CD4-positive, alpha-beta memory T cell (primary cell): ENCODE measurements around the gene FXYD3. TPM values are rescaled to one million over a fixed set of nuclear protein-coding genes. Genes with fewer than 3 reads are reported as not detected.

ENCODE experiments used
- CTCF ChIA-PET: fragments of 350-600 bp; sonication (Branson Sonifier 250); formaldehyde crosslinking; loops from one replicate; lab custom pipeline; 2021; ENCODE audit warnings: inconsistent platforms; ENCODE audit not compliant: partially characterized antibody; lab: Charles Lee
- POLR2A ChIA-PET: fragments of 350-600 bp; sonication (Branson Sonifier 250); formaldehyde crosslinking; loops from one replicate; lab custom pipeline; 2021; ENCODE audit not compliant: partially characterized antibody; lab: Charles Lee
- DNase-seq, 5 donors: peaks; one replicate each; pipeline versions ENCODE4 v3.0.0 to v3.0.0-alpha.2; 2020 to 2022; ENCODE audit warnings: mixed read lengths in 1 of 5
- H3K27ac ChIP-seq: one replicate; pipeline ENCODE4 v1.7.0; 2013; ENCODE audit warnings: low read depth, low read length
- H3K27me3 ChIP-seq: 2 replicates; pipeline ENCODE4 v1.7.0; 2013; ENCODE audit warnings: mild to moderate bottlenecking, low read length, moderate library complexity; ENCODE audit not compliant: insufficient read depth
- H3K36me3 ChIP-seq: 2 replicates; pipeline ENCODE4 v1.7.0; 2013; ENCODE audit warnings: mild to moderate bottlenecking, low read length, moderate library complexity; ENCODE audit not compliant: insufficient read depth
- H3K4me1 ChIP-seq: 2 replicates; pipeline ENCODE4 v1.7.0; 2013; ENCODE audit warnings: mild to moderate bottlenecking, low read length, moderate library complexity; ENCODE audit not compliant: insufficient read depth
- H3K4me3 ChIP-seq, 2 donors: one replicate each; pipeline ENCODE4 v1.7.0; 2013; ENCODE audit warnings: low read length in 2 of 2, mild to moderate bottlenecking in 1 of 2
- H3K9me3 ChIP-seq, 2 donors: one replicate each; pipeline ENCODE4 v1.7.0; 2013; ENCODE audit warnings: low read length in 2 of 2, control low read depth in 1 of 2; ENCODE audit not compliant: control insufficient read depth in 1 of 2
- H3K27ac Mint-ChIP-seq, 7 donors: one replicate each; pipeline ENCODE4 v1.8.0; 2020 to 2021; ENCODE audit warnings: mixed read lengths in 7 of 7, mild to moderate bottlenecking in 6 of 7, inconsistent platforms in 3 of 7, moderate library complexity in 3 of 7
- H3K27me3 Mint-ChIP-seq, 2 donors: one replicate each; pipeline ENCODE4 v1.8.0; 2020 to 2021; ENCODE audit warnings: mixed read lengths in 2 of 2
- H3K36me3 Mint-ChIP-seq, 2 donors: one replicate each; pipeline ENCODE4 v1.8.0; 2020 to 2021; ENCODE audit warnings: mixed read lengths in 2 of 2, inconsistent platforms in 1 of 2, mild to moderate bottlenecking in 1 of 2
- H3K4me1 Mint-ChIP-seq, 4 donors: one replicate each; pipeline ENCODE4 v1.8.0; 2020 to 2021; ENCODE audit warnings: mixed read lengths in 4 of 4, mild to moderate bottlenecking in 1 of 4
- H3K4me3 Mint-ChIP-seq, 8 donors: one replicate each; pipeline ENCODE4 v1.8.0; 2020 to 2021; ENCODE audit warnings: mixed read lengths in 8 of 8, mild to moderate bottlenecking in 7 of 8, moderate library complexity in 6 of 8, inconsistent platforms in 3 of 8
- H3K9me3 Mint-ChIP-seq, 8 donors: one replicate each; pipeline ENCODE4 v1.8.0; 2020 to 2021; ENCODE audit warnings: mixed read lengths in 8 of 8, mild to moderate bottlenecking in 5 of 8, inconsistent platforms in 3 of 8, moderate library complexity in 1 of 8
- intact Hi-C: fragments of 100-400 bp; cut with micrococcal nuclease; formaldehyde crosslinking; loops from one replicate; pipeline ENCODE4 v1.15.1; 2023
- polyA plus RNA-seq, 2 donors: library from polyadenylated mRNA; unstranded; fragments of 300-500 nt; fragmentation: Illumina TruSeq; gene quantifications; one replicate each; pipeline ENCODE4 v1.2.3, GENCODE V29; 2021
- total RNA-seq, 2 experiments: library from RNA; stranded (reverse); gene quantifications; one replicate each; pipeline ENCODE4 v1.2.3, GENCODE V29; 2021

Gene FXYD3
- total and polyA plus RNA-seq, 4 experiments from 2014 or later = not detected

DNA sequence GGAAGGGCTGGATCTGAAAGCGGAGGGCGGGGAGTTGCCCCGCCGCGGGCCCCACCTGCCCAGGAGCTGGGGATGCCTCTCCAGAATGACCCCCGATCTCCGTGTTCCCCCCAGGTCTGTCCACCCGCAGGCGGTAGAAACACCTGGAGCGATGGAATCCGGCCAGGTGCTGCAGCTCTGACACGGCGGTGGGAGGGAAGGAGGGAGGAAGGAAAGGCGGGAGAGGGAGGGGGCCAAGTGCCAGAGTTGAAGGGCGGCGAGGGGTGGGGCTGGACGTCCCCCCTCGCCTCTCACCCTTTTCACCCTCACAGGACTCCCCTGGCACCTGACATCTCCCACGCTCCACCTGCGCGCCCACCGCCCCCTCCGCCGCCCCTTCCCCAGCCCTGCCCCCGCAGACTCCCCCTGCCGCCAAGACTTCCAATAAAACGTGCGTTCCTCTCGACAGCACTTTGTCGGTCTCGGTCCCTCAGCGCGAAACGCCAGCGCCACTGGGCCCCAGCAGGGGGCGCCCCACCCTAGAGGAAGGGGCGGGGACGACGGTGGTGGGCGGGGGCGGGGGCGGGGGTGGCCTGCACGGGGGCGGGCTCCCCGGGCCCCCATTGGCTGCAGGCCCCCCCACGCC is 27.1 kb downstream of the FXYD3 start:
- intact Hi-C loops = loop anchor here (2.0 to 10.0 kb wide), 2 partner anchors 126 to 202 kb away; partner anchors contain the start of genes FFAR1 and USF2
- no peaks in the 10 kb centered on the region for H3K27me3 ChIP-seq
- CTCF ChIA-PET = interaction anchor here (0.6 to 5.6 kb wide), 25 partner anchors 10 to 210 kb away, joined by 3 to 90 read pairs (median 8); partner anchors contain the start of genes FXYD3 and FXYD5
- Mint-ChIP-seq H3K36me3 (peaks cover 0 to 2% of the 10 kb centered on the region in 2 donors), H3K27ac (peak overlapping the region in 5 of 7 donors; percentile 70 to 88 (median 85)), H3K4me1 (peaks cover 28 to 54% (median 40%) of the 10 kb centered on the region in 4 donors), H3K4me3 (peak overlapping the region; percentile 31 to 96 (median 78)), H3K27me3 (no peaks in the 10 kb centered on the region), H3K9me3 (no peaks in the 10 kb centered on the region)
- POLR2A ChIA-PET = interaction anchor here (0.6 to 6.8 kb wide), 17 partner anchors 12 to 328 kb away, joined by 3 to 112 read pairs (median 8); partner anchors contain the start of genes FAM187B, FXYD5 and USF2
- no peaks in the 10 kb centered on the region for H3K9me3 ChIP-seq
- H3K4me3 ChIP-seq = peak overlapping the region; percentile 42 to 75
- H3K4me1 ChIP-seq = peaks cover 46% of the 10 kb centered on the region
- H3K27ac ChIP-seq = no peak overlapping the region
- no peaks in the 10 kb centered on the region for H3K36me3 ChIP-seq
- peak; percentile 65 to 80 (median 67) for DNase-seq

DNA sequence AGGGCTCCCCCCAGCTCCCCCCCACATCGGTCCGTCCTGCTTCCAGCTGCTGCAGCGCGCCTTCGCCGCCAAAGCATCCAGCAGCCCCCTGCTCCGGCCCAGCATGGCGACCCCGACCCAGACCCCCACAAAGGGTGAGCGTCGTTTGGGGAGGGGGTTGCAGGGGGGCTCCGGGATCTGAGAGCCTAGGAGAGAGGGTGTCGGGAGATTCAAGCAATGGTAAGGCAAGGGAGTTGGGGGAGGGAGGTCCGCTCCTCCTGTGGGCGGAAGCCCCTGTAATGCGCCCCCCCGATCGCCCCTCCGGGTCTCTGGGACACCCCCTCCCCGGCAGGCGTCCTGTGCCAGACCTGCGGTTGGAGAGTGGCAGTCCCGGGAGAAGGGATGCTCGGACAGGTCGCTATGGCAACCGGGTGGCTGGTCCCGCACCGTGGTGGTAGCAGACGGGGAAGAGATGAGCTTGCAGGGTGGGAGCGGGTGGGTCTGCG is 27.6 kb downstream of the FXYD3 start, which contains the start of gene FXYD7:
TSS of gene FXYD7 (plus strand) at position 25 of the 485 bp plus-strand sequence. CDS start at position 104, 79 bp downstream.
- Mint-ChIP-seq H3K4me1 (peaks cover 28 to 54% (median 40%) of the 10 kb centered on the region in 4 donors), H3K27ac (peak within 1 kb of the TSS; percentile 85 to 96 (median 90)), H3K9me3 (no peaks in the 10 kb centered on the region), H3K4me3 (peak within 1 kb of the TSS; percentile 76 to 96 (median 88)), H3K27me3 (no peaks in the 10 kb centered on the region), H3K36me3 (peaks cover 0 to 2% of the 10 kb centered on the region in 2 donors)
- POLR2A ChIA-PET = interaction anchor here (0.6 to 6.8 kb wide), 11 partner anchors 11 to 327 kb away, joined by 3 to 112 read pairs (median 23); partner anchors contain the start of genes FXYD5 and USF2
- H3K9me3 ChIP-seq = no peaks in the 10 kb centered on the region
- intact Hi-C loops = loop anchor here (2.0 to 10.0 kb wide), 2 partner anchors 126 to 202 kb away; partner anchors contain the start of genes FFAR1 and USF2
- no peak within 1 kb of the TSS for H3K27ac ChIP-seq
- H3K4me1 ChIP-seq = peaks cover 46% of the 10 kb centered on the region
- no peaks in the 10 kb centered on the region for H3K27me3 ChIP-seq
- CTCF ChIA-PET = interaction anchor here (0.8 to 5.6 kb wide), 14 partner anchors 10 to 352 kb away, joined by 3 to 90 read pairs (median 10); partner anchors contain the start of gene FXYD5
- DNase-seq = peak in 2 of 5 donors; percentile 23 to 54
- no peaks in the 10 kb centered on the region for H3K36me3 ChIP-seq
- H3K4me3 ChIP-seq = peak within 1 kb of the TSS; percentile 42 to 75

DNA sequence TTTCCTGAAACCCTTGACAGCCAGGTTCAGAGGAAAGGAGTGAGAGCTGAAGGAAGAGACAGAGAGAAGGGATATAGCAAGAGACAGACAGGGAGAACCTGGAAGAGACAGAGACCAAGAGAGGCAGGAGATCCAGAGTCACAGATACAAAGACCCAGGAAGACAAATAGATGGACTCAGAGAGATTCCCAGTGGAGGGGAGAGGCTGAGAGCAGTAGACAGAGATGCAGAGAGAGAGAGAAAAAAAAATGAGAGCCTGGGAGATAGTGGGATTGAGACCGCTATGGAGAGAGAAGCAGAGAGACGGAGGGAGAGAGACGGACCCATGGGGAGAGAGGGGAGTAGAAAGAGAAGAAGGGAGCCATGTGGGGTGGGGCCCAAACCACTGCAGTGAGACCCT is 28.2 kb downstream of the FXYD3 start:
- Histone ChIP-seq H3K4me3 (no peak overlapping the region), H3K9me3 (no peaks in the 10 kb centered on the region), H3K4me1 (peaks cover 46% of the 10 kb centered on the region), H3K27me3 (no peaks in the 10 kb centered on the region), H3K27ac (no peak overlapping the region), H3K36me3 (no peaks in the 10 kb centered on the region)
- Mint-ChIP-seq H3K9me3 (no peaks in the 10 kb centered on the region), H3K36me3 (peaks cover 0 to 2% of the 10 kb centered on the region in 2 donors), H3K4me3 (peak overlapping the region; percentile 32 to 77 (median 68)), H3K27ac (peak overlapping the region; percentile 75 to 89 (median 82)), H3K4me1 (peaks cover 28 to 54% (median 40%) of the 10 kb centered on the region in 4 donors), H3K27me3 (no peaks in the 10 kb centered on the region)
- no peak for DNase-seq
- intact Hi-C loops = loop anchor here (2.0 to 10.0 kb wide), 2 partner anchors 125 to 201 kb away; partner anchors contain the start of genes FFAR1 and USF2
- POLR2A ChIA-PET = interaction anchor here (2.1 to 6.8 kb wide), 6 partner anchors 11 to 97 kb away, joined by 8 to 112 read pairs (median 30); partner anchors contain the start of gene FXYD5
- CTCF ChIA-PET = interaction anchor here (0.8 to 5.6 kb wide), 6 partner anchors 9 to 351 kb away, joined by 3 to 90 read pairs (median 5); partner anchors contain the start of gene FXYD5

DNA sequence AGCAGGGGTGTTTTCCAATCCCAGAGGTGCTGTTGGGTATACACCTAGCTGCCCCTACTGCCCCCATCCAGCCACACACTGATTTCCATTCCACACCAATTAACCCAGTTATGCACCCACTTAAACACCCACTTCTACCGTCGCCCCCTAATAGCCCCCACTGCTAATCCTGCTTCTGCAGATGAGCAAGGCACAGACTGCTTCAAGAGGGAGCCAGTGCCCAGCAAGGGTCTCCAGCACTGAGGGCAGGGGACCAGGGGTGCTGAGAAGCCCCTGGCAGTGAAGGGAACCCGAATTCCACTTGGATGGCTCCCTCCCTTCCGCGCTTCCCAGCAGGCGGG is 28.6 kb downstream of the FXYD3 start:
- Histone ChIP-seq H3K36me3 (no peaks in the 10 kb centered on the region), H3K27me3 (no peaks in the 10 kb centered on the region), H3K4me3 (no peak overlapping the region), H3K4me1 (peaks cover 46% of the 10 kb centered on the region), H3K27ac (no peak overlapping the region), H3K9me3 (no peaks in the 10 kb centered on the region)
- Mint-ChIP-seq H3K36me3 (peaks cover 0 to 2% of the 10 kb centered on the region in 2 donors), H3K4me3 (peak overlapping the region in 6 of 8 donors; percentile 31 to 77 (median 68)), H3K27me3 (no peaks in the 10 kb centered on the region), H3K4me1 (peaks cover 28 to 54% (median 38%) of the 10 kb centered on the region in 4 donors), H3K9me3 (no peaks in the 10 kb centered on the region), H3K27ac (peak overlapping the region in 6 of 7 donors; percentile 75 to 88 (median 80))
- CTCF ChIA-PET = interaction anchor here (1.1 to 5.6 kb wide), 4 partner anchors 9 to 351 kb away, joined by 3 to 90 read pairs (median 5); partner anchors contain the start of gene FXYD5
- no peak for DNase-seq
- POLR2A ChIA-PET = interaction anchor here (0.6 to 6.8 kb wide), 6 partner anchors 10 to 97 kb away, joined by 3 to 112 read pairs (median 30); partner anchors contain the start of gene FXYD5
- intact Hi-C loops = loop anchor here (10.0 kb wide), 1 partner anchor 201 kb away; the partner anchor contains the start of gene FFAR1

DNA sequence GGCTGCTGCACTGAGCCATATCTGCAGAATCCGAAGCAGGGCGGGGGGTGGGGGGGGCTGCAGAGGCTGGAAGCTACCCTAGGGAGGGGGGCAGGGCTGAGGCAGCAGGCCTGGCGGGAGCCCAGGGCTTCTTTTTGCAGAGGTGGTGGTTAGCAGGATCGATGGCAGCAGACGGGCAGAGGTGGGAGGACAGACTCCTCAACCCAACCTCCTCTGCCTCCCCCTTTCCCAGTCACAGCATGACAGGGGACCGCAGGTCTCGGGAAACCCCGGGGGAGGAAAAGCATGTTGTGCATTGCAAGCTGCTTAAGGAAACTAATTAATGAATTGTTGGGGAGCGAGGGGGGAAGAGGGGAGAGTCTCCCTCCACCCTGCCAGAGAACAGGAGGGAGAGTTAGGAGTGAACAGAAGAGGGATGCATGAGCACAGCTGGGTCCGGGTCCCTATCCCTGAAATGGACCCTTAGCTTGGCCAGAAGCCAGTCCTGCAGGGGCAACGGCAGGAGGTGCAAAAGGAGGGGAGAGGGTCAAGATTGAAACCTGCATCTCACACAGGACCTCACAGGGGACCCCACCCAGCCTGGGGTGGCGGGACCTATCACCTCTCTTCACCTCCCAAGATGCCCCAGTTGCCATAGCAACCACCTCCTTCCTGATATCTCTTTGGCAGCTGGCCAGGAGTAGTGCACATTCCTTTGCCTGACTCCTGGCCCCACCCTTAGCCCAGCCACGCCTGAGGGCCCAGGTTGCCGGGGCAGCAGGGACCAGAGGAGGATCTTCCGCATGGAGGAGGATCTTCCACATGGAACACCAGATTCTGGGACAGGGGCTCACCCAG is 29.2 kb downstream of the FXYD3 start:
- H3K9me3 ChIP-seq = no peaks in the 10 kb centered on the region
- Mint-ChIP-seq H3K27me3 (no peaks in the 10 kb centered on the region), H3K27ac (peak overlapping the region; percentile 36 to 90 (median 83)), H3K9me3 (no peaks in the 10 kb centered on the region), H3K4me3 (peak overlapping the region in 7 of 8 donors; percentile 17 to 62 (median 41)), H3K4me1 (peaks cover 28 to 54% (median 38%) of the 10 kb centered on the region in 4 donors), H3K36me3 (peaks cover 0 to 2% of the 10 kb centered on the region in 2 donors)
- H3K36me3 ChIP-seq = no peaks in the 10 kb centered on the region
- H3K27ac ChIP-seq = no peak overlapping the region
- H3K4me3 ChIP-seq = no peak overlapping the region
- no peaks in the 10 kb centered on the region for H3K27me3 ChIP-seq
- CTCF ChIA-PET = interaction anchor here (0.9 to 5.6 kb wide), 4 partner anchors 8 to 92 kb away, joined by 3 to 90 read pairs (median 5); partner anchors contain the start of gene FXYD5
- peaks cover 46% of the 10 kb centered on the region for H3K4me1 ChIP-seq
- POLR2A ChIA-PET = interaction anchor here (0.6 to 6.8 kb wide), 7 partner anchors 10 to 96 kb away, joined by 3 to 112 read pairs (median 27); partner anchors contain the start of gene FXYD5
- intact Hi-C loops = loop anchor here (10.0 kb wide), 1 partner anchor 200 kb away; the partner anchor contains the start of gene FFAR1
- DNase-seq = peak; percentile 47 to 66 (median 51)
